ENCODE results near the gene ELP4. TPM values are rescaled to one million over a fixed set of nuclear protein-coding genes. Genes with fewer than 3 reads are reported as not detected.

ELP4 gene
- total and polyA plus RNA-seq, 2 donors (not counting 1 experiment from before 2014, with no cell fraction given) = 7.1 to 31.3 TPM

DNA sequence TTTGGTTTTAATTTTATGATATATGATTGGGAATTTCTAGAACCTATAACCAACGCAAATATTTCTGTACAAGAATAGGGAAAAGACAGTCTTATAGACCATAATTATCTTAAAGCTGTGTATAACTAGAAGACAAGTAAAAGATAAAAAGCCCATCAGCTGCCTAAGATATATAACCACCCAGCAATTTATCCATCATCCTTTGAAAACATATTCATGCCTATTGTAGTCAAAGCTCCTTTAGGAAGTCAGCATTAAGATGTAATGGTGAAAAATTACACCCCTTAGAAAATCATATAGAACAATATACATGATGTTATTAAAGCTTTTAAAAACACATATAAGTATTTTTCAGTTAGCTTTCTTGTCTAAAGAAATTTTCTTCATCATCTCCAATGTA, 46.4 kb downstream of the ELP4 start:
- ChIA-PET POLR2A (no interaction called here), CTCF (no interaction called here)

DNA sequence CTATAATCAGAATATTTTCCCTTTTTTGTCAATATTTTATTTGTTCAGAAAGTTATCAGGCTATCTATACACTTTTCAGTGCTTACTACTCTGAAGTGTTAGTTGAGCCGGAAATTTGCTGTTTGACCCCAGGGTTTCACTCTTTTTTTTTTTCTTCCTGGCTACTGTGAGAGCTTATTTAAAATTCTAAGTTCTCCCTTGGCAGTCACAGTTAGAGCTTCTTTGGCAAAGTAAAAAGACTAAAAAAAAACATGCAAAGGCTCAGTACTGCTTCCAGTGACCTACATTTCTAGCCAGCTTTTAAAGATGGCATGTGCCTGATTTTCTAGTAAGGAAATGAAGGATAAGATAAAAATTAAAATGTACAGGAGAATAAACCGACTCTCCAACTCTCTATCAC, 48.4 kb downstream of the ELP4 start:
- H3K79me2 ChIP-seq (ENCODE audit: control insufficient read depth, insufficient read depth, low read length) = no peaks in the 10 kb centered on the region
- H3K36me3 ChIP-seq (replicated peaks in 1 of 2; ENCODE audit: control extremely low read depth in 1 of 2, control insufficient read depth in 1 of 2, extremely low read depth in 1 of 2, insufficient read depth in 2 of 2, low read length in 1 of 2) = no peaks in the 10 kb centered on the region
- H3K4me3 ChIP-seq (ENCODE audit: control extremely low read depth in 1 of 5, extremely low read depth in 1 of 5, insufficient read depth in 1 of 5, low read depth in 2 of 5, low read length in 4 of 5) = no peak overlapping the region
- no peaks in the 10 kb centered on the region for H3K27me3 ChIP-seq (replicated peaks in 1 of 4; ENCODE audit: control extremely low read depth in 1 of 4, control insufficient read depth in 3 of 4, insufficient read depth in 4 of 4, low read length in 3 of 4)
- H2AFZ ChIP-seq (ENCODE audit: insufficient read depth, low read depth, low read length, poor library complexity, severe bottlenecking) = no peak overlapping the region
- no peaks in the 10 kb centered on the region for H3K9me3 Mint-ChIP-seq (ENCODE audit: insufficient read depth)
- no peak overlapping the region for H3K4me3 Mint-ChIP-seq
- no peaks in the 10 kb centered on the region for H3K9me3 ChIP-seq (ENCODE audit: control extremely low read depth in 1 of 3, control insufficient read depth in 2 of 3, insufficient read depth in 1 of 3, low read length in 2 of 3)
- ChIA-PET CTCF (no interaction called here), POLR2A (no interaction called here)
- TF ChIP-seq, protein P1, sequence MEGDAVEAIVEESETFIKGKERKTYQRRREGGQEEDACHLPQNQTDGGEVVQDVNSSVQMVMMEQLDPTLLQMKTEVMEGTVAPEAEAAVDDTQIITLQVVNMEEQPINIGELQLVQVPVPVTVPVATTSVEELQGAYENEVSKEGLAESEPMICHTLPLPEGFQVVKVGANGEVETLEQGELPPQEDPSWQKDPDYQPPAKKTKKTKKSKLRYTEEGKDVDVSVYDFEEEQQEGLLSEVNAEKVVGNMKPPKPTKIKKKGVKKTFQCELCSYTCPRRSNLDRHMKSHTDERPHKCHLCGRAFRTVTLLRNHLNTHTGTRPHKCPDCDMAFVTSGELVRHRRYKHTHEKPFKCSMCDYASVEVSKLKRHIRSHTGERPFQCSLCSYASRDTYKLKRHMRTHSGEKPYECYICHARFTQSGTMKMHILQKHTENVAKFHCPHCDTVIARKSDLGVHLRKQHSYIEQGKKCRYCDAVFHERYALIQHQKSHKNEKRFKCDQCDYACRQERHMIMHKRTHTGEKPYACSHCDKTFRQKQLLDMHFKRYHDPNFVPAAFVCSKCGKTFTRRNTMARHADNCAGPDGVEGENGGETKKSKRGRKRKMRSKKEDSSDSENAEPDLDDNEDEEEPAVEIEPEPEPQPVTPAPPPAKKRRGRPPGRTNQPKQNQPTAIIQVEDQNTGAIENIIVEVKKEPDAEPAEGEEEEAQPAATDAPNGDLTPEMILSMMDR (IDR thresholded peaks at IDR 0.05) = no peak
- TF ChIP-seq EZH2 (IDR thresholded peaks at IDR 0.05; ENCODE audit: borderline replicate concordance, insufficient read depth, low read depth, low read length, poor library complexity, severe bottlenecking) = no peak
- H3K9ac ChIP-seq (ENCODE audit: low read length) = no peak overlapping the region
- no peaks in the 10 kb centered on the region for H3K4me1 Mint-ChIP-seq
- H3K27ac Mint-ChIP-seq = no peak overlapping the region
- no peak for ATAC-seq (ENCODE audit: low read depth)
- DNase-seq = no peak
- no peak overlapping the region for H3K4me2 ChIP-seq (replicated peaks; ENCODE audit: low read depth, low read length, poor library complexity, severe bottlenecking)
- no peaks in the 10 kb centered on the region for H3K27me3 Mint-ChIP-seq
- intact Hi-C loops (cut with micrococcal nuclease) = no loop called here
- WGBS (ENCODE audit: insufficient coverage) = no CpG with 5 or more reads among the region's 2 CpGs
- no peaks in the 10 kb centered on the region for H4K20me1 ChIP-seq (ENCODE audit: control insufficient read depth, insufficient read depth, low read length, poor library complexity, severe bottlenecking)
- no peaks in the 10 kb centered on the region for H3K4me1 ChIP-seq (ENCODE audit: control insufficient read depth in 2 of 2, insufficient read depth in 2 of 2, low read length in 2 of 2)
- H3K27ac ChIP-seq (ENCODE audit: low read length in 2 of 2) = no peak overlapping the region

More for the DNA sequence above, 46.4 kb downstream of the ELP4 start:
- no peaks in the 10 kb centered on the region for H3K27me3 ChIP-seq (replicated peaks in 1 of 4; ENCODE audit: control extremely low read depth in 1 of 4, control insufficient read depth in 3 of 4, insufficient read depth in 4 of 4, low read length in 3 of 4)
- no peak overlapping the region for H3K4me3 ChIP-seq (ENCODE audit: control extremely low read depth in 1 of 5, extremely low read depth in 1 of 5, insufficient read depth in 1 of 5, low read depth in 2 of 5, low read length in 4 of 5)
- WGBS (ENCODE audit: insufficient coverage) = no CpG with 5 or more reads among the region's 1 CpG
- no peak overlapping the region for H3K4me3 Mint-ChIP-seq
- intact Hi-C loops (cut with micrococcal nuclease) = no loop called here
- no peaks in the 10 kb centered on the region for H3K9me3 ChIP-seq (ENCODE audit: control extremely low read depth in 1 of 3, control insufficient read depth in 2 of 3, insufficient read depth in 1 of 3, low read length in 2 of 3)
- H3K9ac ChIP-seq (ENCODE audit: low read length) = no peak overlapping the region
- no peak overlapping the region for H2AFZ ChIP-seq (ENCODE audit: insufficient read depth, low read depth, low read length, poor library complexity, severe bottlenecking)
- TF ChIP-seq, protein P1 (IDR thresholded peaks at IDR 0.05) = no peak
- TF ChIP-seq EZH2 (IDR thresholded peaks at IDR 0.05; ENCODE audit: borderline replicate concordance, insufficient read depth, low read depth, low read length, poor library complexity, severe bottlenecking) = no peak
- H3K27ac ChIP-seq (ENCODE audit: low read length in 2 of 2) = no peak overlapping the region
- H3K27me3 Mint-ChIP-seq = no peaks in the 10 kb centered on the region
- no peaks in the 10 kb centered on the region for H3K36me3 ChIP-seq (replicated peaks in 1 of 2; ENCODE audit: control extremely low read depth in 1 of 2, control insufficient read depth in 1 of 2, extremely low read depth in 1 of 2, insufficient read depth in 2 of 2, low read length in 1 of 2)
- H3K79me2 ChIP-seq (ENCODE audit: control insufficient read depth, insufficient read depth, low read length) = no peaks in the 10 kb centered on the region
- H4K20me1 ChIP-seq (ENCODE audit: control insufficient read depth, insufficient read depth, low read length, poor library complexity, severe bottlenecking) = no peaks in the 10 kb centered on the region
- DNase-seq (no peak), ATAC-seq (ENCODE audit: low read depth) (no peak)
- H3K27ac Mint-ChIP-seq = no peak overlapping the region
- H3K4me1 Mint-ChIP-seq = no peaks in the 10 kb centered on the region
- no peaks in the 10 kb centered on the region for H3K9me3 Mint-ChIP-seq (ENCODE audit: insufficient read depth)
- H3K4me2 ChIP-seq (replicated peaks; ENCODE audit: low read depth, low read length, poor library complexity, severe bottlenecking) = no peak overlapping the region
- no peaks in the 10 kb centered on the region for H3K4me1 ChIP-seq (ENCODE audit: control insufficient read depth in 2 of 2, insufficient read depth in 2 of 2, low read length in 2 of 2)

Data from B cell (primary cell).